NCI-H345 treated with DMSO at 0.1 percent for 48 hours (cell line): ENCODE measurements around the gene MOGAT1.
"Not testable (repeated sequence)": the region's sequence is repeated elsewhere in the genome, so short reads cannot be mapped to it uniquely, and the experiment has no call there.

Experiments
- DNase-seq: peaks from one replicate; lab custom pipeline; 2025; ENCODE audit not compliant: unreplicated experiment; lab: John Stamatoyannopoulos, UW

The MOGAT1 gene

DNA sequence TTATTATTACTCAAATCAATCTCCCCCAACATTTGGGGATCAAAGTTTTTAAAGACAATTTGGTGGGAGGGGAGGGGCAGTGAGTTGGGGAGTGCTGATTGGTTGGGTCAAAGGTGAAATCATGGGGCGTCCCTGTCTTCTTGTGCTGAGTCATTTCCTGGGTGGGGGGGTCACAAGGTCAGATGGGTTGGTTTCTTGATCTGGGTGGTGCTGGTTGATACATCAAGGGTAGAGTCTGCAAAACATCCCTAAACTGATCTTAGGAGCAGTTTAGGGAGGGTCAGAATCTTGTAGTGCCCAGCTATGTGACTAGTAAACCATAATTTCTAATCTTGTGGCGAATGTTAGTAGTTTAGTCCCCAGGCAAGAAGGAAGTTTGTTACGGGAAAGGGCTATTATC is 67.4 kb downstream of the MOGAT1 start:
- DNase-seq: no peak

DNA sequence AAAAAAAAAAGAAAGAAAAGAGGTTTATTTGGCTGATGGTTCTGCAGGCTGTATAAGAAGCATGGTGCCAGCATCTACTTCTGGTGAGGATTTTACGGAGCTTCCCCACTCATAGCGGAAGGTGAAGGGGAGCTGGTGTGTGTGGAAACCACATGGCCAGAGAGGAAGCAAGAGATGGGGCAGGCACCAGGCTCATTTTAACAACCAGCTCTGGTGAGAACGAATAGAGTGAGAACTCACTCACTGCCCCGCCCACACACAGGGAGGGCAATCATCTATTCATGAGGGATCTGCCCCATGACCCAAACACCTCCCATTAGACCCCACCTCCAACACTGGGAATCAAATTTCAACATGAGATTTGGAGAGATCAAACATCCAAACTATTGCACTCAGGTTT is 68.5 kb downstream of the MOGAT1 start:
- no peak for DNase-seq

DNA sequence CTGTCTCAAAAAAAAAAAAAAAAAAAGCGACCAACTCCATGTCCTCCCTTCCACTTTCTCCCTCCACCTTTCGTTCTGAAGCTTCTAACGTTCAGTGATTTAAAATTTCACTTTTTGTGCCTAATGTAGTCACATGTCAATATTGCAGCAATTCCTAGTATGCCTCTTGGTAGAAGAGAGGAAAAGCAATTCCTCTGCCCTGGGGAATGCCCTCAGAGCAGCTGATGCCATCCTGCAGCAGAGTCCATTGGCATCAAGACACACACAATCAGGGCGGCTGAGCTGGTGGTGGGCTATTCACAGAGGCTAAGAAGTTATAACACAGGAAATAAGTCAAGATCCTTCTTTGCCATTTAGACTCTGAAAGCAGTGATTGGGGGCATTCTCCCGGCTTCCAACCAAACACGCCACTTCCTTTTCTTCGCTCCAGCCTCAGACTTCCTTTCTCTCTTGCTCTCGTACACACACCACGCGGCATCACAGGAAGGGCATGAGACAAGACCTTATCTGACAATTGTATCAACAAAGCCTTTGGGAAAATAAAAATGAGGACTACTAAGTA is 71.9 kb downstream of the MOGAT1 start:
- DNase-seq: no peak

DNA sequence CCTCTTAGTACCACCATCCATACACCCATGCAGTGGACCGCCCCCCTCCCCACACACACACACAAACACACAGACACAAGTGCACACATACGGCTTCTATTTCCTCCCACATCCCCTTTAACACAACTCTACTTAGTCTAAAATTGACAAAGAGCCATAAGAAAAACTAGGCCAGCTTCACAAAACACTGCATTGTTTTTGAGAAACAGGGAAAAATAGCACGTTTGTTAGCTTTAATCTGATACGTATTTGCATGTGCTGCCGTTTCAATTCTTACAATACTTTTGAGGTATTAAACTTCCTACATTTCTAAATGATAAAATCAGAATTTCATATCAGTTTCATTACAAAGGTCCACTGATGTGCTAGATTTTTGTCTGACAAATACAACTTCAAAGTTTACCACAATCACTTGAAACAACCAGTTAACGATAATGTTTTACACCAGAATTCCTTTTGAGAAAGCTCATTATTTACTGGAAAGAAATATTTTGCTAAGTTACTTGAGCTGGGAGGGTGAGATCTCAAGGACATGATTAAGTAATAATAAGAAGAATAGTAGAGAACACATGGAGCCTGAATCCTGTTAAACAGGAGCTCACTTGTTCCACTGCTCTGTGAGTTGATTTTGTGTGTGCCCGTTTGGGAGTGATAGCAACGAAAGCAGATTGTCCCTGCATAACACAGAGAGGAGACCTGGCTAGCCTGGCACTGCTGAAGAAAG is 74.5 kb downstream of the MOGAT1 start:
- DNase-seq: no peak

DNA sequence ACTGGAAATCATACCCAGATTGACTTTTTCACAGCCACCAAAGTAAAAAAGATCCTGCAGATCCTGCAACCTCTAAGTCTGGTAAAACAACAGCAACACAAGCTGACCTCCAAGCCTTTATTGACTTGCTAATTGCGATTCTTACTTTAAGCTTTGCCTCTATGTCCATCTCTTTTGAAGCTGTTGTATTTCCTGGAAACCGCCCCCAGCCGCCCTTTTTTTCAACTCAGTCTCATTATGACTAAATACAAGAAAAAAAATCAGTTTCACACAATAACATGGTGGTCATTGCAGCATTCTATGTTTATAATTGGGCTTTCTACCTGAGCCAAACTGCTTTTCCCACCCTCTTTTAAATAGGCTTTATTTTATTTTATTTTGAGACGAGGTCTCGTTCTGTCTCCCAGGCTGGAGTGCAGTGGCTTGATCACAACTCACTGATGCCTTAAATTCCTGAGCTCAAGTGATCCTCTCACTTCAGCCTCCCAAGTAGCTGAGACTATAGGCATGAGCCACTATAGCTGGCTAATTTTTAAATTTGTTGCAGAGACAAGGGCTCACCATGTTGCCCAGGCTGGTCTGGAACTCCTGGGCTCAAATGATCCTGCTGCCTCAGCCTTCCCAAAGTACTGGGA is 76.2 kb downstream of the MOGAT1 start:
- no peak for DNase-seq

DNA sequence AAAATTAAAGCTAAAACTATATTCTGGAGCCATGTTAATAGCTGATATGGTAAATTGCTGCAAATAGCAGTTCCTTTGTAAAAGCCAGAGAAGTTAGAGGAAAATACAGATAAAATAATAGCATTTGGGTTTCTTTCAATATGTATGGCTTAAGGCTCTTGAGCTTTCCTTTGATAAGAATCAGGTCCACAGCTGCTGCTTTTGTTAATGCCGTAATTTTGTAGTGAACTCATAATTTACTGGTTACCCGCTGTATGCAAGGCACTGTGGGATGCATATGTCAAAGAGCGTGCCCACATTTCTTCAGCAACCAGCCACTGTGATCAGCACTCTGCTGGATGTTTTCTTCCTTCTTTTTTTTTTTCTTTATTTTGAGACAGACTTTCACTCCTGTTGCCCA is 79.1 kb downstream of the MOGAT1 start:
- no peak for DNase-seq

DNA sequence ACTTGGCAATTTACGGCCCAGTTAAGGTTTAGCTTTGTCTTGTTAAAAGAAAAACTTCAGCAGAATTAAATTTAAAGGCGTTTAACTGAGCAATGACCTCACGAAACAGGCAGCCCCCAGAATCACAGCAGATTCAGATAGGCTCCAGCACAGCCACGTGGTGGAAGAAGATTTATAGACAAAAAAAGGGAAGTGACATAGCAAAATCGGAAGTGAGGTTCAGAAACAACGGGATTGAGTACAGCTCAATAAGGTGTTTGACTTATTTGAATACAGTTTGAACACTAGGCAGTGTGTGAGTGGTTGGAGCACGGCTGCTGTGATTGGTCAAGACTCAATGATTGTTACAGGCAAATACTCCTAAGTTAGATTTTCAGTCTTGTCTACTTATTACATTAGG is 79.8 kb downstream of the MOGAT1 start:
- DNase-seq: no peak

DNA sequence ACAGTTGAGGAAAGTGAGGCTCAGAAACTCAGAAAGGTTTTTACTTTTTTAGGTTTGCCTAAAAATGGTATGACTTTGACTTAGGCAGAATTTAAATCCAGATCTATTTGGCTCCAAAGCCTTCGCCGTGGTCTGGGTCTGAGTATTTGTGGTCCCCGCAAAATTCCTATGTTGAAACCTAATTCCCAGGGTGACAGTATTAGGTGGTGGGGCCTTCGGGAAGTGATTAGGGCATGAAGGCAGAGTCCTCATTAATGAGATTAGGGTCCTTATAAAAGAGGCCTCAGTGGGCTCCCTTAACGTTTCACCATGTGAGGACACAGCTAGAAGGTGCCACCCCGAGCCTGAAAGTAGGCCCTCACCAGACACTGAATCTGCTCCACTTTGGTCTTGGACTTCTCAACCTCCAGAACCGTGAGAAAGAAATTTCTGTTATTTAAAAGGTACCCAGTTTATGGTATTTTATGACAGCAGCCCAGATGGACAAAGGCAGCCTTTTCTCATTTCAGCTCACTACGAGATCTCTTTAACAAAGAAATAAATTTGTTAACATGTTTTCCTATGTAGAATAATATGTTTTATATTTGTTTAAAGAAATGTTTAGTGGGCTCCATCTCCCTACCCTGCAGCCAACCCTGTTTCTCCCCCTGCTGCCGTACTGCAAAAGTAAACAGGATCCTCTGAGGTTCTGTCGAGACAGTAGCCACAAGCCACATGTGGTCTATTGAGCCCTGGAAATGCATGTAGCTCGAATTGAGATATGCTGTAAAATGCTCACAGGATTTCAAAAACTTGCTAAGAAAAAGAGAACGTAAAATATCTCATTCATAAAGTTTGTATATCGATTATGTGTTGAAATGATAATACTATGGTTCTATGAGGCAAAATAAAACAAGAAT is 80.6 kb downstream of the MOGAT1 start:
- DNase-seq: no peak

DNA sequence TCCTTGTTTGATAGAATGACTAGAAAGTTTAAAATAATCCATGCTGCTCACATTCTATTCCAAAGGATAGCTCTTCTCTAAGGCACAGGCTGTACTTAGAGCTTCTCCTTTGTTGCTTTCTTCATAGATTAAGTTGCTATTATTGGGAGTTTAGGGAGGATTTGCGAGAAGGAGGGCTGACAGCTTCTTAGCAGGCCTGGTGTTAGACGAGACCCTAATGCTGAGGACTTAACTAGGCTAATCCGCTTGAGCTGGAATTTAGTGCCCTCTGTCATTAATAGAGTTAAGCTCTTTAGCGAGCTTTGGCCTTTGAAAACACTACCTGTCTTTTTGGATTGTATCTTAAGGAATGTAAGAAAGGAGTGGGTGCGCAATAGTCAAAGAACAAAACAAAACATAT is 81.3 kb downstream of the MOGAT1 start:
- no peak for DNase-seq

DNA sequence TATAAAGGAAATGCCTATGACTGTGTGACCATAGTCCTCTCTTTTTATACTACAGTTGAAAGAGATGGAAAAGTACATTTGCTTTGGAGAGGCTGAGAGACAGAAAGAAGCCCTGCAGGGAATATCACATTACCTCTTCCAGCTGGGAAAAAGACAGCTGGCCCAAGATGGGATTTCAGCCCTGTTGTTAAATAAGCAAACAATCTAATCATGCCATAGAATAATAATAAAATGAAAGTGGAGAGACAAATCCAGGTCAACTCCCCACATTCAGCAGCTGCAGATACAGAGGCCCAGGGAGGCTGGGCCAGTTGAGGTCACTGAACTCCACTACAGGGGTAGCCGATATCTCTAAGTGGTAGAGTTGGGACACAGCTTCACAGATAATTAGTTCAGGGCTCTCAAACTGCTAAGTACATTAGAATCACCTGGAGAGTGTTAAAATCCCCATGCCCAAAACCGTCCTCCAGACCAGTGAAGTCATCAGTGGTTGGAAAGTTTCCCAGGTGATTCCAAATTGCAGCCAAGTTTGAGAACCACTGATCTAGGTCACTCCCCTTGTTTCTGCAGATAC is 81.9 kb downstream of the MOGAT1 start:
- peak; percentile 86 for DNase-seq

DNA sequence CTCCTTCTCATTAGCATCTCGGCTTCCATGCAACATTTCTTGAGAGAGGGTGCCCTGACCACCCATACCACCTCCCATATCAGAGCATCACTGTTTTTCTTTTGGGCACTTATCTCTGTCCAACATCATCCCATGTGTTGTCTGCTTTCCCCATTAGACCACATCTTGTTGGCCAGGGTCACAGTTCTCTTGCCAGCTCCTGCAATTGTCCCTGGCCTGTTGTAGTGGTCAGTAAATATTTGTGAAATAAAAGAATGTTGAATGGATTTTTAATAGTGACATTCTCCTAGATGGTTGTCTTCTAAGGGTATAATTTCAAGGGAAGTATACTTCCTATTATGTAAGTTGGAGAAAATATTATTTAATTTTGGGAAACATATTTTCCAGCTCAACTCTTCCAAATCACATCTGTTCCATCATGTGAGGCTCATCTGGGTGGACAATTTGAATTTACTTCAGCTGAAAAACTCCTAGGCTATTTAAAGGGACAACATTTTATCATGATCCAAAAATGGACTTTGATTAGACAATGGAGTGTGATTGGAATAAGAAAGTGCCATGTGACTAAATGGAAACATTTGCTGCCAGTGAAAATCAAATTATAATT is 83.0 kb downstream of the MOGAT1 start:
- no peak for DNase-seq

DNA sequence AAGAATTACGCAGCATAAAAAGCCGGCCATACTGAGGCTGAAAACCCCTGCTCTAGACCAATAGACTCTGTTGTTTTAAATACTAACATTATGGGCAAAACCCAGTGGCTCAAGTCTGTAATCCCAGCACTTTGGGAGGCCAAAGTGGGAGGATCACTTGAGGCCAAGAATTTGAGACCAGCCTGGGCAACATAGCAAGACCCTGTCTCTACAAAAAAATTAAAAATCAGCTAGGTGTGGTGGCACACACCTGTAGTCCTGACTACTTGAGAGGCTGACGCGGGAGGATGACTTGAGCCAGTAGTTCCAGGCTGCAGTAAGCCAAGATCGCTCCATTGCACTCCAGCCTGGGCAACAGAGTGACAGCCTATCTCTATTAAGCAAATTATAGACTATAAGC is 84.1 kb downstream of the MOGAT1 start:
- DNase-seq: not testable (repeated sequence)

DNA sequence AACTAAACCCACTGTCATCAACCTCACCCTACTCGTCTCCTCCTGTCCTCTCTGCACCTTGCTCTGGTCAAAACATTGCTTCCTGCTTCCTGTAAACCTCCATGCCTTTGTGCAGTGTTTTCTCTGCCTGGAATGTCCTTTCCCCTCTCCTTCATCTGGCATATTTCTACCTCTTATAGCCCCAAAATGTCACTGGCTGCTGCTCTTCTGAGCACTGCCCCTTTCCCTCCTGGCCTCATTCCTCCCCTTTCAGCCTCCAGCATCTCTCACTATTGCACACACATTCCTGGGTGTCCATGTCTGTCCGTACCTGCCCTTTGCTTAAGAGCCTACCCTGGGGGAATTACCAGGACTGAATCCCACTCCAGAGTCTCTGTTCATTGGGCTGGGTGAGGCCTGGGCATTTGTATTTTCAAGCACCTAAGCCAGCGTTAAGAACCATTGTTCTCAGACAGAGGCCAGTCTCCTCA is 84.9 kb downstream of the MOGAT1 start:
- DNase-seq: no peak

DNA sequence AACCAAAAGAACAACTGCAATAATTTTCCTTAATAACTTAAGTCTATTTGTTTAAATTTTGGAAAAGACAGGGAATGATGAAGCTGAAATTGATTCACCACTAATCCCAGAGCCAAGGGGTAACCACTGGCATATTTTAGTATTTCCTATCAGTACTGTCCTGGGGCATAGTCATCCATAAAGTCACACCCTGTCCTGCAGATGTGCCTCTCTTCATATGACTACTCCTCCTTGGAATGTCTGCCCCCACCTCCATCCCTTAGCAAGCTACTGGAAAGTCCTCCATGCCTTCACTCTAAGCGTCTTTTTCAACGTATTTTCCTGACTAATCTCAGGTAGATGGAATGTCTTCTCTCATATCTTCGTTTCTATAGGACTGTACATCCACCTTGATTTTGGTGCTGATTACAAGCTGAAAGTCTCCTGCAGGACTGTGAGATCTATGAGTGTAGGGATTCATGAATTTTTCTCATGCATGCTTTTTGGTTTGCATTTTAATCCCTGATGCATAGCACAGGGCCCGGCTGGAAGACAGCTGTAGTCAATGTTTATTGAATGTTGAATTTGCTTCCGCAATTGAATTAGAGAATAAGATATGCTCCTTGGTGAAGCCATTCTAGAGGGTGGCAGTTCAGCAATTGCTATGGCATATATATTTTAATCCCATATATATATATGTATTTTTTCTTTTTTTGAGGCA is 85.6 kb downstream of the MOGAT1 start:
- DNase-seq: no peak
